HepG2 (cell line): ENCODE data around the gene VCP. TPM values are rescaled to one million over a fixed set of nuclear protein-coding genes. Genes with fewer than 3 reads are reported as not detected.

Source experiments
- ARID5B ChIP-seq: IDR thresholded peaks from 2 replicates; pipeline ENCODE4 v1.4.0; 2020; ENCODE audit warnings: mild to moderate bottlenecking, missing genetic modification reagents
- ELF4 ChIP-seq: sonication (generic); formaldehyde crosslinking; IDR thresholded peaks from 2 replicates; pipeline ENCODE4 v1.5.0; 2020; ENCODE audit warnings: missing genetic modification reagents, mild to moderate bottlenecking, moderate library complexity, borderline replicate concordance
- MAFG ChIP-seq: sonication (generic); formaldehyde crosslinking; IDR thresholded peaks from 2 replicates; pipeline ENCODE4 v1.5.1; 2020; ENCODE audit warnings: mild to moderate bottlenecking, missing genetic modification reagents
- MAX ChIP-seq: IDR thresholded peaks from 2 replicates; pipeline ENCODE4 v1.6.1; 2012; ENCODE audit warnings: inconsistent platforms
- MIXL1 ChIP-seq: IDR thresholded peaks from 2 replicates; pipeline ENCODE4 v1.6.1; 2016
- PHF20 ChIP-seq: sonication (generic); formaldehyde crosslinking; IDR thresholded peaks from 2 replicates; pipeline ENCODE4 v1.5.0; 2020; ENCODE audit warnings: mild to moderate bottlenecking, missing genetic modification reagents
- RAD51 ChIP-seq: fragments of 450-650 bp; IDR thresholded peaks from 2 replicates; pipeline ENCODE4 v1.6.1; 2016; ENCODE audit warnings: borderline replicate concordance
- SALL2 ChIP-seq: sonication (generic); formaldehyde crosslinking; IDR thresholded peaks from 2 replicates; pipeline ENCODE4 v1.8.1; 2023; ENCODE audit warnings: mild to moderate bottlenecking, missing genetic modification reagents, inconsistent platforms
- SIN3B ChIP-seq: fragments of 150-350 bp; IDR thresholded peaks from 2 replicates; pipeline ENCODE4 v1.6.1; 2014; ENCODE audit warnings: low read length
- SSRP1 ChIP-seq: IDR thresholded peaks from 2 replicates; pipeline ENCODE4 v1.6.1; 2016; ENCODE audit warnings: control low read depth
- TEAD2 ChIP-seq: sonication (generic); formaldehyde crosslinking; IDR thresholded peaks from 2 replicates; pipeline ENCODE4 v1.9.0; 2021; ENCODE audit warnings: missing genetic modification reagents
- ZBTB46 ChIP-seq: sonication (generic); formaldehyde crosslinking; IDR thresholded peaks from 2 replicates; pipeline ENCODE4 v1.4.0; 2020; ENCODE audit warnings: mild to moderate bottlenecking, missing genetic modification reagents, borderline replicate concordance
- ZNF205 ChIP-seq: IDR thresholded peaks from 2 replicates; pipeline ENCODE4 v1.6.1; 2018; ENCODE audit warnings: missing biosample characterization, missing genetic modification reagents
- ZNF232 ChIP-seq: sonication (generic); formaldehyde crosslinking; IDR thresholded peaks from 2 replicates; pipeline ENCODE4 v1.4.0; 2020; ENCODE audit warnings: missing genetic modification reagents, borderline replicate concordance
- ZNF672 ChIP-seq: sonication (generic); formaldehyde crosslinking; IDR thresholded peaks from 2 replicates; pipeline ENCODE4 v1.8.1; 2022; ENCODE audit warnings: missing genetic modification reagents
- ZNF850 ChIP-seq: sonication (generic); formaldehyde crosslinking; conservative IDR thresholded peaks from 2 replicates; pipeline ENCODE4 v1.9.0; 2021; ENCODE audit warnings: mild to moderate bottlenecking, missing genetic modification reagents
- polyA plus RNA-seq, 8 experiments: library from polyadenylated mRNA; depleted of rRNA in 3 of 8; stranded (reverse) in 7 of 8; unstranded in 1 of 8; fragments of >200 nt; fragmentation: Illumina TruSeq in 4 of 8; extraction: Trizol in 4 of 8; gene quantifications; 2 replicates each; pipeline versions ENCODE4 v1.2.1 to v1.2.3, GENCODE V29; 2011 to 2016; ENCODE audit warnings: low read depth in 4 of 8, missing spikeins in 1 of 8, mixed read lengths in 1 of 8; ENCODE audit not compliant: insufficient read depth in 1 of 8
- total RNA-seq, 5 experiments: library from RNA; depleted of rRNA; stranded (reverse); fragments of >200 nt; fragmentation: Illumina TruSeq; extraction: Trizol; gene quantifications; 2 replicates each; pipeline ENCODE4 v1.2.3, GENCODE V29; 2016; ENCODE audit warnings: low read depth in 1 of 5
- TF ChIP-seq, protein P1 (sequence below): sonication (generic); formaldehyde crosslinking; IDR thresholded peaks from 2 replicates; pipeline ENCODE4 v1.9.0; 2021; ENCODE audit warnings: missing genetic modification reagents, mild to moderate bottlenecking, borderline replicate concordance
- TF ChIP-seq, protein P2 (sequence below): sonication (generic); formaldehyde crosslinking; IDR thresholded peaks from 2 replicates; pipeline ENCODE4 v1.4.0; 2020; ENCODE audit warnings: missing genetic modification reagents, borderline replicate concordance
- TF ChIP-seq, protein P3 (sequence below): sonication (generic); formaldehyde crosslinking; IDR thresholded peaks from 2 replicates; pipeline ENCODE4 v1.8.0; 2022; ENCODE audit warnings: missing genetic modification reagents, mild to moderate bottlenecking, borderline replicate concordance

VCP gene
- total and polyA plus RNA-seq, 2 of the 13 experiments (the other 11 are each of a cell fraction or from before 2014, with no cell fraction given): 143 to 391 TPM

DNA sequence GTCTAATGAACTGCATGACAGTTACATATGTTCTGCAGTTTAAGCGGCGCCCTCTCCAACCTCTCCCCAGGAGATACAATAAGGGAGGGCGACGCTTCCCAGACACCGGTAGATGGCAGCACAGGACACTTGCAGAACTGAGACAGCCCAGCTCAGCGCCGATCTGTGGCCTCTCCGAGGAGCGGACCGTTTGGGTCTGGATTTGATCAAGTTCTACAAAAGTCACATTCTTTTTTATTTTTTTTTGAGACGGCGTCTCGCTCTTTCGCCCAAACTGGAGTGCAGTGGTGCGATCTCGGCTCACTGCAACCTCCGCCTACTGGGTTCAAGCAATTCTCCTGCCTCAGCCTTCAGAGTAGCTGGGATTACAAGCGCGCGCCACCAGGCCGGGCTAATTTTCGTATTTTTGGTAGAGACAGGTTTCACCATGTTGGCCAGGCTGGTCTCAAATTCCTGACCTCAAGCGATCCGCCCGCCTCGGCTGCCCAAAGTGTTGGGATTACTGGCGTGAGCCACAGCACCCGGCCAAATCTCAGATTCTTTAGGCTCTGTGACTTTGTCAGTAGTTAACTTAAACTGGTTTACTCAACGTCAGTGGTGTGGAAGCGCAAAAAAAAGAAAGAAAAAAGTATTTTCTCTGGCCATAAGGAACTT lies 44.6 kb upstream of the VCP start (continued):
- TF ChIP-seq, protein P1, sequence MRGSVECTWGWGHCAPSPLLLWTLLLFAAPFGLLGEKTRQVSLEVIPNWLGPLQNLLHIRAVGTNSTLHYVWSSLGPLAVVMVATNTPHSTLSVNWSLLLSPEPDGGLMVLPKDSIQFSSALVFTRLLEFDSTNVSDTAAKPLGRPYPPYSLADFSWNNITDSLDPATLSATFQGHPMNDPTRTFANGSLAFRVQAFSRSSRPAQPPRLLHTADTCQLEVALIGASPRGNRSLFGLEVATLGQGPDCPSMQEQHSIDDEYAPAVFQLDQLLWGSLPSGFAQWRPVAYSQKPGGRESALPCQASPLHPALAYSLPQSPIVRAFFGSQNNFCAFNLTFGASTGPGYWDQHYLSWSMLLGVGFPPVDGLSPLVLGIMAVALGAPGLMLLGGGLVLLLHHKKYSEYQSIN (CRISPR knock-in tag): no peak
- TF ChIP-seq ZNF672 (CRISPR knock-in tag) (no peak), MIXL1 (peak; percentile 35; the same call in 1 of the 2 replicates), SALL2 (CRISPR knock-in tag) (no peak), SSRP1 (CRISPR knock-in tag) (0 out of 2 replicates have a peak, but pooled peaks have one; percentile 37), ZNF232 (CRISPR knock-in tag) (no peak), ZNF205 (CRISPR knock-in tag) (peak; percentile 70; the same call in 1 of the 2 replicates), PHF20 (CRISPR knock-in tag) (no peak; the same call in 1 of the 2 replicates), ELF4 (no peak), MAX (peak; percentile 30; the same call in 1 of the 2 replicates), RAD51 (no peak), TEAD2 (no peak), ZBTB46 (CRISPR knock-in tag) (no peak), ARID5B (peak; percentile 14; the same call in 1 of the 2 replicates), MAFG (no peak), SIN3B (no peak), ZNF850 (CRISPR knock-in tag) (no peak)
- TF ChIP-seq, protein P2, sequence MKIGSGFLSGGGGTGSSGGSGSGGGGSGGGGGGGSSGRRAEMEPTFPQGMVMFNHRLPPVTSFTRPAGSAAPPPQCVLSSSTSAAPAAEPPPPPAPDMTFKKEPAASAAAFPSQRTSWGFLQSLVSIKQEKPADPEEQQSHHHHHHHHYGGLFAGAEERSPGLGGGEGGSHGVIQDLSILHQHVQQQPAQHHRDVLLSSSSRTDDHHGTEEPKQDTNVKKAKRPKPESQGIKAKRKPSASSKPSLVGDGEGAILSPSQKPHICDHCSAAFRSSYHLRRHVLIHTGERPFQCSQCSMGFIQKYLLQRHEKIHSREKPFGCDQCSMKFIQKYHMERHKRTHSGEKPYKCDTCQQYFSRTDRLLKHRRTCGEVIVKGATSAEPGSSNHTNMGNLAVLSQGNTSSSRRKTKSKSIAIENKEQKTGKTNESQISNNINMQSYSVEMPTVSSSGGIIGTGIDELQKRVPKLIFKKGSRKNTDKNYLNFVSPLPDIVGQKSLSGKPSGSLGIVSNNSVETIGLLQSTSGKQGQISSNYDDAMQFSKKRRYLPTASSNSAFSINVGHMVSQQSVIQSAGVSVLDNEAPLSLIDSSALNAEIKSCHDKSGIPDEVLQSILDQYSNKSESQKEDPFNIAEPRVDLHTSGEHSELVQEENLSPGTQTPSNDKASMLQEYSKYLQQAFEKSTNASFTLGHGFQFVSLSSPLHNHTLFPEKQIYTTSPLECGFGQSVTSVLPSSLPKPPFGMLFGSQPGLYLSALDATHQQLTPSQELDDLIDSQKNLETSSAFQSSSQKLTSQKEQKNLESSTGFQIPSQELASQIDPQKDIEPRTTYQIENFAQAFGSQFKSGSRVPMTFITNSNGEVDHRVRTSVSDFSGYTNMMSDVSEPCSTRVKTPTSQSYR: no peak
- TF ChIP-seq, protein P3, sequence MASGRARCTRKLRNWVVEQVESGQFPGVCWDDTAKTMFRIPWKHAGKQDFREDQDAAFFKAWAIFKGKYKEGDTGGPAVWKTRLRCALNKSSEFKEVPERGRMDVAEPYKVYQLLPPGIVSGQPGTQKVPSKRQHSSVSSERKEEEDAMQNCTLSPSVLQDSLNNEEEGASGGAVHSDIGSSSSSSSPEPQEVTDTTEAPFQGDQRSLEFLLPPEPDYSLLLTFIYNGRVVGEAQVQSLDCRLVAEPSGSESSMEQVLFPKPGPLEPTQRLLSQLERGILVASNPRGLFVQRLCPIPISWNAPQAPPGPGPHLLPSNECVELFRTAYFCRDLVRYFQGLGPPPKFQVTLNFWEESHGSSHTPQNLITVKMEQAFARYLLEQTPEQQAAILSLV (CRISPR knock-in tag): no peak
